Measurements from ENCODE around the gene GPR39.

Gene GPR39

GRCh38 chr2:132420816-132421805 is 4.5 kb downstream of the GPR39 start:
- no peak for TF ChIP-seq CTCF (IDR thresholded peaks at IDR 0.05; ENCODE audit: extremely low read depth, missing control alignments)
- DNase-seq (ENCODE audit: low spot score) = no peak

GRCh38 chr2:132422736-132423135 is 6.1 kb downstream of the GPR39 start:
- TF ChIP-seq CTCF (IDR thresholded peaks at IDR 0.05; ENCODE audit: extremely low read depth, missing control alignments) = no peak
- DNase-seq (ENCODE audit: low spot score) = no peak

- no peak for DNase-seq (ENCODE audit: low spot score)
- TF ChIP-seq CTCF (IDR thresholded peaks at IDR 0.05; ENCODE audit: extremely low read depth, missing control alignments) = no peak
These were observed 8.0 kb downstream of the GPR39 start for GRCh38 chr2:132424526-132425121.

- DNase-seq (ENCODE audit: low spot score) = no peak
- no peak for TF ChIP-seq CTCF (IDR thresholded peaks at IDR 0.05; ENCODE audit: extremely low read depth, missing control alignments)
These were observed 9.4 kb downstream of the GPR39 start for GRCh38 chr2:132426033-132426432.

- no peak for DNase-seq (ENCODE audit: low spot score)
- TF ChIP-seq CTCF (IDR thresholded peaks at IDR 0.05; ENCODE audit: extremely low read depth, missing control alignments) = no peak
These were observed 10.1 kb downstream of the GPR39 start for GRCh38 chr2:132426656-132427055.

GRCh38 chr2:132429351-132429750 is 12.7 kb downstream of the GPR39 start:
- DNase-seq (ENCODE audit: low spot score) = no peak

More at GRCh38 chr2:132429351-132429750, 12.7 kb downstream of the GPR39 start:
- no peak for TF ChIP-seq CTCF (IDR thresholded peaks at IDR 0.05; ENCODE audit: extremely low read depth, missing control alignments)
